GM23338 (cell line): ENCODE measurements around the gene TCP10L. TPM values are rescaled to one million over a fixed set of nuclear protein-coding genes. Genes with fewer than 3 reads are reported as not detected.
"Not testable (repeated sequence)": the region's sequence is repeated elsewhere in the genome, so short reads cannot be mapped to it uniquely, and the experiment has no call there.

Source experiments
- ATAC-seq: fragments of 200-7000 bp; cut with Tn5 transposase; 3 replicates; pipeline ENCODE4 v1.9.1; 2020
- DNase-seq: peaks from one replicate; pipeline ENCODE4 v3.0.0-alpha.2; 2015; ENCODE audit warnings: low spot score
- H2AFZ ChIP-seq: fragments of 200-600 bp; sonication (generic); 2 replicates; pipeline ENCODE4 v1.8.0; 2016; ENCODE audit warnings: antibody characterized with exemption, mild to moderate bottlenecking, moderate library complexity
- H3F3A ChIP-seq: fragments of 200-600 bp; sonication (generic); replicated peaks from 2 replicates; pipeline ENCODE4 v1.8.0; 2017; ENCODE audit warnings: antibody characterized with exemption, mixed run types, low read depth
- H3K27ac ChIP-seq: fragments of 200-600 bp; sonication (generic); 2 replicates; pipeline ENCODE4 v1.6.1; 2016; ENCODE audit warnings: low read depth
- H3K27me3 ChIP-seq: fragments of 200-600 bp; sonication (generic); 2 replicates; pipeline ENCODE4 v1.8.0; 2016; ENCODE audit warnings: mild to moderate bottlenecking, mixed run types, moderate library complexity; ENCODE audit not compliant: insufficient read depth
- H3K36me3 ChIP-seq: fragments of 200-600 bp; sonication (generic); 2 replicates; pipeline ENCODE4 v1.8.0; 2016; ENCODE audit warnings: mild to moderate bottlenecking; ENCODE audit not compliant: insufficient read depth
- H3K4me1 ChIP-seq: fragments of 200-600 bp; sonication (generic); 2 replicates; pipeline ENCODE4 v1.8.0; 2016; ENCODE audit warnings: mild to moderate bottlenecking, moderate library complexity; ENCODE audit not compliant: insufficient read depth
- H3K4me2 ChIP-seq: fragments of 200-600 bp; sonication (generic); 2 replicates; pipeline ENCODE4 v1.7.1; 2017; ENCODE audit warnings: mixed run types
- H3K4me3 ChIP-seq: fragments of 200-600 bp; sonication (generic); 2 replicates; pipeline ENCODE4 v1.6.1; 2016; ENCODE audit warnings: mixed run types
- H3K79me2 ChIP-seq: fragments of 200-600 bp; sonication (generic); replicated peaks from 2 replicates; pipeline ENCODE4 v1.8.0; 2017; ENCODE audit warnings: mild to moderate bottlenecking; ENCODE audit not compliant: insufficient read depth
- H3K9me2 ChIP-seq: fragments of 200-600 bp; sonication (generic); 2 replicates; pipeline ENCODE4 v1.8.0; 2017; ENCODE audit not compliant: insufficient read depth
- H4K20me1 ChIP-seq: fragments of 200-600 bp; sonication (generic); replicated peaks from 2 replicates; pipeline ENCODE4 v1.8.0; 2017; ENCODE audit warnings: mild to moderate bottlenecking; ENCODE audit not compliant: insufficient read depth
- H3K27ac Mint-ChIP-seq: 2 replicates; pipeline ENCODE4 v1.8.0; 2020; ENCODE audit warnings: inconsistent platforms, mild to moderate bottlenecking, moderate library complexity, mixed read lengths
- H3K27me3 Mint-ChIP-seq: 3 replicates; pipeline ENCODE4 v1.8.0; 2022; ENCODE audit warnings: low read depth, mild to moderate bottlenecking, moderate library complexity, mixed read lengths, inconsistent platforms; ENCODE audit not compliant: insufficient read depth, poor library complexity
- H3K36me3 Mint-ChIP-seq: 3 replicates; pipeline ENCODE4 v1.8.0; 2021; ENCODE audit warnings: low read depth, mild to moderate bottlenecking, inconsistent platforms, moderate library complexity, mixed read lengths
- H3K4me1 Mint-ChIP-seq: 3 replicates; pipeline ENCODE4 v1.8.0; 2020; ENCODE audit warnings: mild to moderate bottlenecking, inconsistent platforms, mixed read lengths
- H3K4me3 Mint-ChIP-seq: 3 replicates; pipeline ENCODE4 v1.8.0; 2021; ENCODE audit warnings: moderate library complexity, mild to moderate bottlenecking, inconsistent platforms, mixed read lengths
- H3K9me3 Mint-ChIP-seq: 3 replicates; pipeline ENCODE4 v1.8.0; 2020; ENCODE audit warnings: moderate library complexity, mild to moderate bottlenecking, inconsistent platforms, mixed read lengths
- CREB1 ChIP-seq: fragments of 250-450 bp; sonication (Bioruptor Pico); IDR thresholded peaks from 2 replicates; pipeline ENCODE4 v1.5.0; 2020; ENCODE audit warnings: low read depth, mild to moderate bottlenecking, moderate library complexity
- EZH2phosphoT487 ChIP-seq: fragments of 200-600 bp; sonication (generic); IDR thresholded peaks from one replicate; pipeline ENCODE4 v1.8.1; 2018; ENCODE audit warnings: antibody characterized with exemption; ENCODE audit not compliant: unreplicated experiment
- JUNB ChIP-seq: IDR thresholded peaks from one replicate; pipeline ENCODE4 v1.6.1; 2016; ENCODE audit warnings: antibody characterized with exemption; ENCODE audit not compliant: unreplicated experiment
- NANOG ChIP-seq: IDR thresholded peaks from 2 replicates; pipeline ENCODE4 v1.6.1; 2016; ENCODE audit warnings: antibody characterized with exemption, borderline replicate concordance
- POLR2AphosphoS5 ChIP-seq: IDR thresholded peaks from 2 replicates; pipeline ENCODE4 v1.6.1; 2016; ENCODE audit warnings: antibody characterized with exemption, low read depth
- ZNF114 ChIP-seq: fragments of 250-450 bp; sonication (Bioruptor Pico); IDR thresholded peaks from 2 replicates; pipeline ENCODE4 v1.5.0; 2020; ENCODE audit warnings: mild to moderate bottlenecking, moderate library complexity
- ZNF331 ChIP-seq: fragments of 250-450 bp; sonication (Bioruptor Pico); IDR thresholded peaks from 2 replicates; pipeline ENCODE4 v1.5.0; 2020; ENCODE audit warnings: low read depth, mild to moderate bottlenecking, moderate library complexity
- long read RNA-seq: library from polyadenylated mRNA; unstranded; transcript quantifications from one replicate; pipeline ENCODE4 v2.0.0, GENCODE V29; 2020; ENCODE audit not compliant: unreplicated experiment
- polyA plus RNA-seq: library from polyadenylated mRNA; unstranded; fragments of >200 nt; fragmentation: Nextera tagmentation; extraction: Ambion mirVana; gene quantifications from 2 replicates; pipeline ENCODE4 v1.2.1, GENCODE V29; 2016
- total RNA-seq: library from RNA; depleted of rRNA; stranded (reverse); fragments of >200 nt; shearing (Covaris generic); gene quantifications from 2 replicates; pipeline ENCODE4 v1.2.3, GENCODE V29; 2014; rRNA removed
- TF ChIP-seq, protein P1 (sequence below): IDR thresholded peaks from 2 replicates; pipeline ENCODE4 v1.6.1; 2016; ENCODE audit warnings: antibody characterized with exemption
- TF ChIP-seq, protein P2 (sequence below): IDR thresholded peaks from one replicate; pipeline ENCODE4 v1.6.1; 2018; ENCODE audit warnings: antibody characterized with exemption; ENCODE audit not compliant: unreplicated experiment

The TCP10L gene, protein sequence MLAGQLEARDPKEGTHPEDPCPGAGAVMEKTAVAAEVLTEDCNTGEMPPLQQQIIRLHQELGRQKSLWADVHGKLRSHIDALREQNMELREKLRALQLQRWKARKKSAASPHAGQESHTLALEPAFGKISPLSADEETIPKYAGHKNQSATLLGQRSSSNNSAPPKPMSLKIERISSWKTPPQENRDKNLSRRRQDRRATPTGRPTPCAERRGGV
- total RNA-seq (0.10 and 0.12 TPM in 2 replicates), polyA plus RNA-seq (0.65 and 1.5 TPM in 2 replicates)
- long read RNA-seq, result 0 reads

DNA sequence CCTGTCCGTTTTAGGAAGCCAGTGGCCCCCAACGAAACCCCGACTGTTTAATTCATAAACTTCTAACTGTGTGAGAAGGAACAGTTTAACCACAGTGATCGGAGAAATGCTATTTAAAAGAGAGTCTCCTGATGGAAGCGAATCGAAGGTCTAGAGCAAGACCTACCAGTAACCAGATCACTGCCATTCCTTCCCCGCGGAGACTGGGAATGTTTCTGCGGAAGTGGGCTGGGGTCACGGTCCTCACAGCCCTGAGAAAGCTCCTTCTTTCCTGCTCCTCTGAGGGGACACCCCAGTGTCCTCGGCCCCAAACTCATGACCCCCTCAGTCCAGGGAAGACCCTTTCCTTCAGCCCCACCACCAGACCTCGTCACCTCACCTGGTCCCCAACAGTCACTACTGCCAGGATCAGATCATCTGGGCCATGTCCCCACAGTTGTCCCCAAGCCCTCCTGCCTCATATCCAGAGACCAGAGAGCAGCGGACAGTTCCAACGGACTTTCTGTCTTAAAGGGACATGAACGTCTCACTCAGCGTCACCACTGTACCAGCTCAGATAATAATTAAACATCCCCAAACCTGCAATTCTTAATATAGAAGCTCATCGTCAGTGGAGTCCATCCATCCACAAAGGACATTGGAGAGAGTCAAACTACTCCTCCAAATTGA is at the start of gene TCP10L:
TCP10L (minus strand) TSS at position 482 of the 669 bp plus-strand sequence. CDS start 1,219 bp downstream, outside the sequence.
- Histone ChIP-seq H3K27ac (no peak within 1 kb of the TSS), H3K9me2 (no peaks in the 10 kb centered on the region), H3K4me3 (no peak within 1 kb of the TSS), H3K4me1 (no peaks in the 10 kb centered on the region; the same call in 1 of the 2 replicates), H3K36me3 (no peaks in the 10 kb centered on the region), H3K4me2 (no peak within 1 kb of the TSS), H4K20me1 (no peaks in the 10 kb centered on the region), H3F3A (no peaks in the 10 kb centered on the region), H3K27me3 (no peaks in the 10 kb centered on the region), H3K79me2 (no peaks in the 10 kb centered on the region), H2AFZ (no peak within 1 kb of the TSS)
- Mint-ChIP-seq H3K27ac (no peak within 1 kb of the TSS), H3K4me3 (no peak within 1 kb of the TSS), H3K9me3 (no peaks in the 10 kb centered on the region), H3K27me3 (peaks cover 6% of the 10 kb centered on the region), H3K36me3 (no peaks in the 10 kb centered on the region), H3K4me1 (peaks cover 3% of the 10 kb centered on the region; the same call in 1 of the 3 replicates)
- ATAC-seq (no peak), DNase-seq (no peak)
- TF ChIP-seq CREB1 (CRISPR knock-in tag) (no peak), ZNF114 (CRISPR knock-in tag) (no peak), JUNB (no peak), EZH2phosphoT487 (no peak), NANOG (no peak), POLR2AphosphoS5 (no peak)
- TF ChIP-seq, protein P1, sequence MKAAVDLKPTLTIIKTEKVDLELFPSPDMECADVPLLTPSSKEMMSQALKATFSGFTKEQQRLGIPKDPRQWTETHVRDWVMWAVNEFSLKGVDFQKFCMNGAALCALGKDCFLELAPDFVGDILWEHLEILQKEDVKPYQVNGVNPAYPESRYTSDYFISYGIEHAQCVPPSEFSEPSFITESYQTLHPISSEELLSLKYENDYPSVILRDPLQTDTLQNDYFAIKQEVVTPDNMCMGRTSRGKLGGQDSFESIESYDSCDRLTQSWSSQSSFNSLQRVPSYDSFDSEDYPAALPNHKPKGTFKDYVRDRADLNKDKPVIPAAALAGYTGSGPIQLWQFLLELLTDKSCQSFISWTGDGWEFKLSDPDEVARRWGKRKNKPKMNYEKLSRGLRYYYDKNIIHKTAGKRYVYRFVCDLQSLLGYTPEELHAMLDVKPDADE, result no peak
- TF ChIP-seq, protein P2, sequence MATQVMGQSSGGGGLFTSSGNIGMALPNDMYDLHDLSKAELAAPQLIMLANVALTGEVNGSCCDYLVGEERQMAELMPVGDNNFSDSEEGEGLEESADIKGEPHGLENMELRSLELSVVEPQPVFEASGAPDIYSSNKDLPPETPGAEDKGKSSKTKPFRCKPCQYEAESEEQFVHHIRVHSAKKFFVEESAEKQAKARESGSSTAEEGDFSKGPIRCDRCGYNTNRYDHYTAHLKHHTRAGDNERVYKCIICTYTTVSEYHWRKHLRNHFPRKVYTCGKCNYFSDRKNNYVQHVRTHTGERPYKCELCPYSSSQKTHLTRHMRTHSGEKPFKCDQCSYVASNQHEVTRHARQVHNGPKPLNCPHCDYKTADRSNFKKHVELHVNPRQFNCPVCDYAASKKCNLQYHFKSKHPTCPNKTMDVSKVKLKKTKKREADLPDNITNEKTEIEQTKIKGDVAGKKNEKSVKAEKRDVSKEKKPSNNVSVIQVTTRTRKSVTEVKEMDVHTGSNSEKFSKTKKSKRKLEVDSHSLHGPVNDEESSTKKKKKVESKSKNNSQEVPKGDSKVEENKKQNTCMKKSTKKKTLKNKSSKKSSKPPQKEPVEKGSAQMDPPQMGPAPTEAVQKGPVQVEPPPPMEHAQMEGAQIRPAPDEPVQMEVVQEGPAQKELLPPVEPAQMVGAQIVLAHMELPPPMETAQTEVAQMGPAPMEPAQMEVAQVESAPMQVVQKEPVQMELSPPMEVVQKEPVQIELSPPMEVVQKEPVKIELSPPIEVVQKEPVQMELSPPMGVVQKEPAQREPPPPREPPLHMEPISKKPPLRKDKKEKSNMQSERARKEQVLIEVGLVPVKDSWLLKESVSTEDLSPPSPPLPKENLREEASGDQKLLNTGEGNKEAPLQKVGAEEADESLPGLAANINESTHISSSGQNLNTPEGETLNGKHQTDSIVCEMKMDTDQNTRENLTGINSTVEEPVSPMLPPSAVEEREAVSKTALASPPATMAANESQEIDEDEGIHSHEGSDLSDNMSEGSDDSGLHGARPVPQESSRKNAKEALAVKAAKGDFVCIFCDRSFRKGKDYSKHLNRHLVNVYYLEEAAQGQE, result no peak

DNA sequence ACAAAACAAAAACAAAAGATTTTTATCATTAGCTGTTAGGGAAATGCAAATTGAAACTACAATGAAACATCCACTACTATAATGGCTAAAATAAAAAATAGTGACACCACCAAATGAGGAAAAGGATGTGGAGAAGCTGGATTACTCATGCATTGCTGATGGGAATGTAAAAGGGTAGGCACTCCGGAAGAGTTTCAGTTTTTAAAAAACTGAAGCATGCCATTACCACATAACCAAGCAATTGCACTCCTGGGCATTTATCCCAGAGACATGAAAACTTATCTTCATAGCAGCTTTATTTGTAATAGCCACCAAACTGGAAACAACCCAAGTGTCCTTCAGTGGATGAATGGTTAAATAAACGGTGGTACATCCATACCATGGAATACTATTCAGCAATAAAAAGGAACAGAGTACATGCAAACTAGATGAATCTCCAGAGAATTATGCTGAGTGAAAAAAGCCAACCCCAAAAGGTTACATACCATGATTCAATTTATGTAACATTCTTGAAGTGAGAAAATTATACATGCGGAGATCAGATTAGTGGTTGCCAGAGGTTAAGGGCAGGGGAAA is 41.4 kb upstream of the TCP10L start:
- no peak overlapping the region for H3K27ac ChIP-seq

DNA sequence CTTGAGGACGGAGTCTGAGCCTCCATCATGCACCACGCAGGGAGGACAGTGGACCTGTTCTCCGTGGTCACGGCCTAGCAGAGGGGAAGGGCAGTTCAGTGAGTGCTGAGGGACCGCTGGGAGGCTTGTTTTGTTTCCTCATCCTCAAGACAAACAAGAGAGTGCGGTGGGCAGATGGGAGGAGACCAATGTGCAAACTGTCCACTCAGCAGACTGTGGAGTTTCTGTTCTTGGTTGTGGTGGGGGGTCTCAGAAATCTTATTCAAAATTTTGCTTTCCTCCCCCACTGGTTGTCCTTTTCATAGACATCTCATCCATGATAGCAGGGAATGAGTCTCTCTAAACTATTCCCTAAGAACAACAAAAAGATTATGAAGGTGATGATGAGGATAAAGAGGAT is 32.9 kb upstream of the TCP10L start:
- not testable (repeated sequence) for H3K4me3 ChIP-seq, H3K79me2 ChIP-seq, H3K4me3 Mint-ChIP-seq, H4K20me1 ChIP-seq, H3K27ac Mint-ChIP-seq, H3K9me3 Mint-ChIP-seq, H3K27me3 ChIP-seq, H3K36me3 Mint-ChIP-seq, H3K9me2 ChIP-seq, H3K4me1 ChIP-seq, H3K4me1 Mint-ChIP-seq, H3K4me2 ChIP-seq, H3K27ac ChIP-seq, DNase-seq, H3K36me3 ChIP-seq, H3F3A ChIP-seq, ATAC-seq, H2AFZ ChIP-seq
- H3K27me3 Mint-ChIP-seq, result peaks cover 14% of the 10 kb centered on the region

More for the DNA sequence above, 41.4 kb upstream of the TCP10L start:
- Histone ChIP-seq H4K20me1 (no peaks in the 10 kb centered on the region), H3K4me3 (no peak overlapping the region), H2AFZ (no peak overlapping the region), H3K27me3 (no peaks in the 10 kb centered on the region), H3K36me3 (no peaks in the 10 kb centered on the region), H3K9me2 (peaks cover 3% of the 10 kb centered on the region; the same call in 1 of the 2 replicates), H3F3A (no peaks in the 10 kb centered on the region), H3K79me2 (no peaks in the 10 kb centered on the region), H3K4me2 (no peak overlapping the region), H3K4me1 (no peaks in the 10 kb centered on the region)
- Mint-ChIP-seq H3K36me3 (no peaks in the 10 kb centered on the region), H3K27me3 (peaks cover 3% of the 10 kb centered on the region), H3K4me1 (no peaks in the 10 kb centered on the region), H3K4me3 (no peak overlapping the region), H3K27ac (no peak overlapping the region), H3K9me3 (no peaks in the 10 kb centered on the region)
- TF ChIP-seq ZNF331 (CRISPR knock-in tag), result no peak
- no peak for TF ChIP-seq ZNF114 (CRISPR knock-in tag)
- no peak for DNase-seq
- no peak for ATAC-seq
